SJSA1 (cell line): ENCODE results near the gene LTV1. TPM values are rescaled to one million over a fixed set of nuclear protein-coding genes. Genes with fewer than 3 reads are reported as not detected.

Experiments
- DNase-seq, 2 experiments: peaks; one replicate each; pipeline ENCODE4 v3.0.0-alpha.2; 2015 to 2020; ENCODE audit warnings: low spot score in 2 of 2, low read depth in 1 of 2
- H3K27ac ChIP-seq: fragments of 250-450 bp; sonication (Bioruptor Pico); 2 replicates; pipeline ENCODE4 v1.5.1; 2020; ENCODE audit warnings: mild to moderate bottlenecking, moderate library complexity
- H3K27me3 ChIP-seq: fragments of 250-450 bp; sonication (Bioruptor Pico); replicated peaks from 2 replicates; pipeline ENCODE4 v1.5.1; 2020; ENCODE audit warnings: mild to moderate bottlenecking, moderate library complexity
- H3K36me3 ChIP-seq: fragments of 250-450 bp; sonication (Bioruptor Pico); 2 replicates; pipeline ENCODE4 v1.5.1; 2020; ENCODE audit warnings: mild to moderate bottlenecking
- H3K4me1 ChIP-seq: fragments of 250-450 bp; sonication (Bioruptor Pico); replicated peaks from 2 replicates; pipeline ENCODE4 v1.6.1; 2021; ENCODE audit warnings: mild to moderate bottlenecking
- H3K4me3 ChIP-seq: fragments of 250-450 bp; sonication (Bioruptor Pico); 2 replicates; pipeline ENCODE4 v1.5.1; 2020; ENCODE audit warnings: mild to moderate bottlenecking
- H3K9me3 ChIP-seq: fragments of 250-450 bp; sonication (Bioruptor Pico); replicated peaks from 2 replicates; pipeline ENCODE4 v1.5.1; 2020; ENCODE audit warnings: mild to moderate bottlenecking
- total RNA-seq: library from RNA; depleted of rRNA; stranded (reverse); fragments of >200 nt; shearing (Covaris generic); gene quantifications from 2 replicates; pipeline ENCODE4 v1.2.3, GENCODE V29; 2014; rRNA removed

Gene LTV1
- total RNA-seq, 1 experiment from 2014 or later: 47.2 TPM

DNA sequence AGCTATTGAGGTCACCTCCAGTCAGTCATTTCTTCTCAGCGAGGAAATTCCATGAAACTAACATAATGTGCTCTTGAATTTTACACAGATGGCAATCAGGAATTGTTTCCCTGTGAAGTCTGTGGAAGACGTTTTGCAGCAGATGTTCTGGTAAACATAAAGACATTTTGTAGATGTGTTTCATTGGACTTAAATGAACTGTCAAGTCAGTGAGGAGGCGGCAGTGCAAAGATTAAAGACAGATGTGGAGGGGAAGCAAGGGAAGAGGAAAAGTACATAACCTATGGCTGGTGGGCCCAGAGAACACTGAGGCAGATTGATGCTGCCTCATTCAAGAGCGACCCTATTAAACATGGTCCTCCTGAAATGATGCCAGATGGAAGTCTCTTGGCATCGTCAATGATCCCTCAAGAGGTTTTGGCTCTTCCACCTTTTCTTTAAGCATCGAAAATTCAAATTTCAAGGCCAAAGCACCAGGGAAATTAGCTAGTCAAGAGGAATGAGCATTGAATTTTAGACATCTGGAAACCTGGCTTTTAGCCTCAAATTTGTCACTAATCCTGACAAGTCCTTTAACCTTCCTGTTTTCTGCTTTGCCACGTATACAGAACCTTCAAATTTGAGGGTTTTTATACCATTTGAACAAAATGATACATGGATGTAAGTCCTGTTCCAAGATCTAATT is 41.2 kb downstream of the LTV1 start:
- Histone ChIP-seq H3K9me3 (peaks cover 3% of the 10 kb centered on the region; the same call in 1 of the 2 replicates), H3K36me3 (no peaks in the 10 kb centered on the region), H3K27me3 (no peaks in the 10 kb centered on the region), H3K27ac (no peak overlapping the region), H3K4me3 (no peak overlapping the region), H3K4me1 (no peaks in the 10 kb centered on the region)
- no peak for DNase-seq

DNA sequence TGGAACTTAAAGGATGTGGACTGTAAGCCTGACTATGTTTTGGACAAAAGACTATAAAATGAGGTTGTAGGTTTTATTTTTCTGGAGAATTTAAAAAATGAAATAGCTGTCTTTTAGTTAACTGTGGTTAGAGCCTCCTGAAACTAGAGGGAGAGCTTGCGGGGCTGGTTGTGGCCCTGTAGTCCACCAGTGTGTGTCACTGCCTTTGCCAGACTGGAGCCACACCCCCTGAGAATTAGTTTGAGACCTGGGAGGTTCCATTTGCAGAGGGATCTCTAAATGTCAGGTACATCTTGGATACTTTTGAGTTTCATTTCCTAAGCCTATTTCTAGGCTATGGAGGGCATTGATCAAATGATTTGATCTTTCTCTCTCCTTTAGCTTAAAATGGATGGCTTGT is 42.0 kb downstream of the LTV1 start:
- H3K27ac ChIP-seq: no peak overlapping the region
- no peaks in the 10 kb centered on the region for H3K4me1 ChIP-seq
- no peaks in the 10 kb centered on the region for H3K27me3 ChIP-seq
- no peaks in the 10 kb centered on the region for H3K36me3 ChIP-seq
- H3K9me3 ChIP-seq: peaks cover 3% of the 10 kb centered on the region; the same call in 1 of the 2 replicates
- no peak for DNase-seq
- H3K4me3 ChIP-seq: no peak overlapping the region

DNA sequence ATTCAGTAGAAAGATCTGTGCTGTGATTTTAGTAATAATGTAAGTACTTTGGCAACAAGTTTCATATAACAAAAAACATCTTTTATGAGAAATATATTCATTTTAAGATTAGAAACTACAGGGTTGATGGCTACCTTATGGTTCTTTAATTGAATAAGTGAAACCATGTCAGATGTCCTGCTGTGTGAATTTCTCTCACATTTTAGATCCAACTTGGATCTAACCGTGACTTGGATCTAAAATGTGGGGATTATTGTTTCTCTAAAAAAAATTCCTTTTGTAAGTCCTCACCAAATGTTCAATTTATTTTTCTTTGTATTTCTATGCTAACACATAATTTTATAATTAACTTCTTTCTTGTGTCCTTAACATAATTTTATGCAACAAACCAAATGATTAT is 51.5 kb downstream of the LTV1 start:
- no peak for DNase-seq
- Histone ChIP-seq H3K27me3 (0 out of 2 replicates have a peak, but pooled peaks cover 5% of the 10 kb centered on the region), H3K4me1 (no peaks in the 10 kb centered on the region)

DNA sequence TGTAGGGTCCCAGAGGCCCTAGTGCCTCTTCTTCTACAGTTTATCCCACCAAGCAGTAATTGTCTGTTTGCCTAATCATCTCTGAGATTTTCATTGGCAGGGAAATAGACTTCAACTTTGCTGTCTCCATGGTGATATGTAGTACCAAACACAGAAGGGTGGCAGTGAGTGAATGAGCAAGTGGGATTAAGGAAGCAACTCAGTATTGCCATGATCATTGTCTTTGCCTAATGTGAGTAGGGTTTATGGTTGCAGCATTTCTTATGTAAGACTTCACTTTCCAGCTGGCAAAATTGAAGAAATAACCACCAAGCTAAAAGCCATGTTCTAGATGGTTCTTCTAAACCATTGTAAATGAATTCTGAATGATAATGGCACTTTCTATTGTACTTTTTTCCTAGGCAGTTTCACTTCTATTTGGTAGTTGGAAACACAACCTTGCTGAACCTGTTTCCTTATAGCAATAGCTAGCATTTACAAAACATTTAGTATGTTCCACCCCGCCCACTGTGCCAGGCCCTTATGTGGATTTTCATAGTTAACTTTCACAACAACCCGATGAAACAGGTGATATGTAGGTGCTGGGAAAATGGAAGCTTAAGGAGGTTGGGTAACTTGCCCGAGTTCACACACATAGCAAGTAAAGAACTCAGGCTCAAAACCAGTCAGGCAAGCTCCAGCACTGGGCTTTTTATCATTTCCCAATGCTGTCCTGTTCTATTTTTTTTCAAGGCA is 53.2 kb downstream of the LTV1 start:
- no peak overlapping the region for H3K27ac ChIP-seq
- no peaks in the 10 kb centered on the region for H3K4me1 ChIP-seq
- H3K27me3 ChIP-seq: 0 out of 2 replicates have a peak, but pooled peaks cover 5% of the 10 kb centered on the region
- H3K4me3 ChIP-seq: no peak overlapping the region
- no peak for DNase-seq
- no peaks in the 10 kb centered on the region for H3K36me3 ChIP-seq
- no peaks in the 10 kb centered on the region for H3K9me3 ChIP-seq

More for the DNA sequence above, 51.5 kb downstream of the LTV1 start:
- Histone ChIP-seq H3K27ac (no peak overlapping the region), H3K36me3 (no peaks in the 10 kb centered on the region), H3K9me3 (no peaks in the 10 kb centered on the region), H3K4me3 (no peak overlapping the region)

- DNase-seq: no peak
- Histone ChIP-seq H3K4me1 (no peaks in the 10 kb centered on the region), H3K9me3 (no peaks in the 10 kb centered on the region), H3K4me3 (no peak overlapping the region), H3K27me3 (0 out of 2 replicates have a peak, but pooled peaks cover 5% of the 10 kb centered on the region), H3K27ac (no peak overlapping the region), H3K36me3 (no peaks in the 10 kb centered on the region)
These were observed 57.2 kb downstream of the LTV1 start for GRCh38 chr6:143900358-143900757.

DNA sequence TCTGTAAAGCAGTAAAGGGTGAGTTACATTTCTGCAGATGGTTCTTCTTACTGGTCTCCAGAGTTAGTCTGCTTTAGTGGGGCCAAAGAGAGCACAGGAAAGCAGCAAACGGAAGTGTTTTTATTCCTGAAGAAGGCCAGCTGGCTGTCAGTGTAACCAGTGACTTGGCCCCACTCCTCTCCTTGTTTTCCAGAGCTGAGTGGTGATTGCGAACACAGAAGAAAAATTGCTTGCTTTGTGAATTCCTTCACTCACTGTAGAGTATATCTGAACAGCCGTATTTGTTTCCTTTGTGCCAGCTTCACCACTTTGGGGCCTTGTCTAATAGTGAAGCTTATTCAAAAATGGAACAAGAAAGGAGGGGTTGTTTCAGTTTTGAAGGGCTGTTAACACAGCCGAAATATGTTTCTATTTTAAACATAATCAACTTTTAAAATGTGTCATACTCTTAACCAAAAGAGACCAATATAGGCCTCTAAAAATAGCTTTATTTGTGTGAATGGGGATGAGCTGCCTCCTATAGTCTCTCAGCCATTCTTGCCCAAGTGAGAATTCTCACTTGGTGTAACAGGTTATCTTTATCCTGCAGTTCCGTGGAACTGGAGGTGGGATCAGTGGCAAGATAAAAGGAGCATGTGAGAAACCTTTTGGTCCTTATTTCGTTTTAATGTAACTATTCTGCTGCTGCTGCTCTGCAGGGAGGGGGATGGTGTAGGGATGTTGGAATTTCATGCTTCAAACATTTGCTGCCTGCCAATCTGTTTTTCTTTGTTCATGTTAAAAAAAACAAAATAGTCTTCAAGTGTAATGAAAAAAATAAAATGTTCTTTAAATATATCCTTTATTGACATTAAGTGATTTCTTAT is 59.0 kb downstream of the LTV1 start:
- no peak overlapping the region for H3K4me3 ChIP-seq
- 0 out of 2 replicates have a peak, but pooled peaks cover 5% of the 10 kb centered on the region for H3K27me3 ChIP-seq
- no peak overlapping the region for H3K27ac ChIP-seq
- no peak for DNase-seq
- no peaks in the 10 kb centered on the region for H3K36me3 ChIP-seq
- H3K4me1 ChIP-seq: no peaks in the 10 kb centered on the region
- H3K9me3 ChIP-seq: no peaks in the 10 kb centered on the region

- Histone ChIP-seq H3K4me1 (no peaks in the 10 kb centered on the region), H3K27me3 (0 out of 2 replicates have a peak, but pooled peaks cover 2% of the 10 kb centered on the region), H3K36me3 (no peaks in the 10 kb centered on the region), H3K27ac (no peak overlapping the region), H3K4me3 (no peak overlapping the region), H3K9me3 (no peaks in the 10 kb centered on the region)
- DNase-seq: no peak
These were observed 59.7 kb downstream of the LTV1 start for GRCh38 chr6:143902827-143903226.

DNA sequence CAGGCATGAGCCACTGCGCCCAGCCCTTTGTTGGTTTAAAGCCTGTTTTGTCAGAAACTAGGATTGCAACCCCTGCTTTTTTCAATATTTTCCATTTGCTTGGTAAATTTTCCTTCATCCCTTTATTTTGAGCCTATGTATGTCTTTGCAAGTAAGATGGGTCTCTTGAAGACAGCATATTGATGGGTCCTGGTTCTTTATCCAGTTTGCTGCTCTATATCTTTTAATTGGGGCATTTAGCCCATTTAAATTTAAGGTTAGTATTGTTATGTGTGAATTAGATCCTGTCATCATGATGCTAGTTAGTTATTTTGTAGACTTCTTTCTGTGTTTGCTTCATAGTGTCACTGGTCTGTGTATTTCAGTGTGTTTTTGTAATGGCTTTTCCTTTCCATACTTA is 67.9 kb downstream of the LTV1 start:
- H3K4me1 ChIP-seq: no peaks in the 10 kb centered on the region
- H3K27ac ChIP-seq: no peak overlapping the region
- H3K36me3 ChIP-seq: no peaks in the 10 kb centered on the region
- DNase-seq: no peak
- no peaks in the 10 kb centered on the region for H3K27me3 ChIP-seq
- H3K4me3 ChIP-seq: no peak overlapping the region
- no peaks in the 10 kb centered on the region; the same call in 1 of the 2 replicates for H3K9me3 ChIP-seq

GRCh38 chr6:143912671-143913070 is 69.5 kb downstream of the LTV1 start:
- no peak overlapping the region for H3K27ac ChIP-seq
- H3K36me3 ChIP-seq: no peaks in the 10 kb centered on the region
- H3K4me3 ChIP-seq: no peak overlapping the region
- H3K9me3 ChIP-seq: no peaks in the 10 kb centered on the region; the same call in 1 of the 2 replicates
- DNase-seq: no peak
- H3K4me1 ChIP-seq: no peaks in the 10 kb centered on the region
- H3K27me3 ChIP-seq: no peaks in the 10 kb centered on the region

Other genes with a start within 250 kb of the LTV1 start
- 53.1 and 75.1 TPM in 2 replicates for gene PHACTR2, start 165.4 kb upstream of the LTV1 start, total RNA-seq
- not detected in 2 replicates for gene ZC2HC1B, start 21.1 kb downstream of the LTV1 start, total RNA-seq
- 3.4 and 7.2 TPM in 2 replicates for gene PLAGL1, start 164.9 kb downstream of the LTV1 start, total RNA-seq